Lung microvascular endothelial cell (primary cell): ENCODE measurements around the gene RSPO4. TPM values are rescaled to one million over a fixed set of nuclear protein-coding genes. Genes with fewer than 3 reads are reported as not detected.

ENCODE experiments used
- DNase-seq, 2 donors: peaks; one replicate each; pipeline versions ENCODE4 v3.0.0 to v3.0.0-alpha.2; 2010; ENCODE audit warnings: low read depth in 2 of 2
- total RNA-seq: library from RNA; depleted of rRNA; stranded (reverse); fragments of >200 nt; gene quantifications from 2 replicates; pipeline ENCODE4 v1.2.1, GENCODE V29; 2014

RSPO4 gene
- total RNA-seq, 1 donor from 2014 or later: not detected

- DNase-seq: no peak
These were observed 30.8 kb downstream of the RSPO4 start for GRCh38 chr20:971346-971745.

- DNase-seq: no peak
These were observed 32.2 kb downstream of the RSPO4 start for GRCh38 chr20:969868-970267.

GRCh38 chr20:967796-968742 is 34.0 kb downstream of the RSPO4 start:
- DNase-seq: peak; percentile 58 to 67

DNA sequence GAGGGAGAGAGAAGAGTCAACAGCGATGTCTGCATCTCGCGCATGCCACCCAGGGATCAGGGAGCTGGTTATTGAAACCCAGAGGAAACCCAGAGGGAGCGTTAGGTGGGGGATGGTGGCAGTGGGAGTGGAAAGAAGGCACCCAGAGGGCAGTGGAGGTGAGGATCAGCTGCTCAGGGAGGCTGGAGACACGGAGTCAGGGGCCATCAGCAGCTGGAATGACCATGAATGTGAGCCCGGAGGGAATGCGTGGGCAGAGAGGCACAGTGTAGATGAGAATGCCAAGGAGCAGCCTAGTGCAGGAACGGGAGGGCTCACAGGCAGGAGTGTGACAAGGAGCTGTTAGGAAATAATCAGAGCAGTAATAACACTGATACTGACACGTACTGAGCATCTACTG is 36.2 kb downstream of the RSPO4 start:
- no peak for DNase-seq

- DNase-seq: no peak
These were observed 38.3 kb downstream of the RSPO4 start for GRCh38 chr20:963795-964194.

GRCh38 chr20:962683-963082 is 39.4 kb downstream of the RSPO4 start:
- no peak for DNase-seq

- no peak for DNase-seq
These were observed 39.9 kb downstream of the RSPO4 start for GRCh38 chr20:962223-962622.

DNA sequence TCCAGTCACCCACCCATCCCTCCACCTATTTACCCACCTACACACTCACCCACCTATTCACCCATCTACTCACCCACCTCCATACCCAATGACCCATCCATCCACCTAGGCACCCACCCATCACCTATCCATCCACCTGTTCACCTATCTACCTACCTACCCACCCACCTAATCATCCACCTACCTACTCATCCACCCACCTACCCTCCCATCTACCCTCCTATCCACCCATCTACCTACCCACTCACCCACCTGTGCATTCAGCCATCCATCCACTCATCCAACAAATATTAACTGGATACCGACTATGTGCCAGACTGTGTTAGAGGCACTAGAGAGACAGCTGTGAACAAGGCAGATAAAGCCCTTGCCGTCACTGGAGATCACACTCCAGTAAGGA is 40.3 kb downstream of the RSPO4 start:
- no peak for DNase-seq

- DNase-seq: no peak
These were observed 42.0 kb downstream of the RSPO4 start for GRCh38 chr20:959996-960615.

DNA sequence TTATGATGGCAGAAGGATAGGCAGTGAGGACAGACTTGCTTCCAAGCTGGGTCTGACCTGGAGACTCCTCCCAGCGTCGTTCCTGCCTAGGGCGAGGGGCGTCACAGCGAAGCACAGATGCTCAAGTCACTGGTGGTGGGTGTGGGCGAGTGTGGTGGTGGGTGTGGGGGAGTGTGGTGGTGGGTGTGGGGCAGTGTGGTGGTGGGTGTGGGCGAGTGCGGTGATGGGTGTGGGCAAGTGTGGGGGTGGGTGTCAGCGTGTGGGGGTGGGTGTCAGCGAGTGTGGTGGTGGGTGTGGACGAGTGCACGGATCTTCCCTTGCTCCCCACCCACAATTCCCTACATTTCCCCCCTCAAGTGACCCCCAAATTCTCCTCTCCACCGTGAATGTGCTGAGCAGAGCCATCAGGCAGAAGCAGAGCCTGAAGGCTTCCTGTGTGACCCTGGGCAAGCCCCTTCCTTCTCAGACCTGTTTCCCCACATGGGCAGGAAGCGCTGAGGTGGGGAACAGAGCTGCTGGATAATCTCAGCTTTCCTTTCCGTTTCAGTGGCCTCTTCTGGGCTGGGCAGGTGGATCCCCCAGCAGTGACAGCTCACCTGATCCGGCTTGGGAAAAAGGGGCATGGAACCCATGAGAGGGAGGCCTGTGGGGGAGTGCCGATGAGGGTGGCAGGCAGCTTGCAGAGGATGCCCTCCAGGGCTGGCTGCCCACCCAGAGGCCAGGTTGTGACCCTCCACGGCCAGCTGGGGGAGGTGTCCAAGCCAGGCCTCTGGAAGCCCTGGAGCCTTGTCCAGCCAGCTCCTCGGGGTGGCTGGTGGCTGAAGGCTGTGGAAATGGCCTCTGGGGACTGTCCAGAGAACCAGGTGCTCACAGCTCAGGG is 42.9 kb downstream of the RSPO4 start:
- no peak for DNase-seq

DNA sequence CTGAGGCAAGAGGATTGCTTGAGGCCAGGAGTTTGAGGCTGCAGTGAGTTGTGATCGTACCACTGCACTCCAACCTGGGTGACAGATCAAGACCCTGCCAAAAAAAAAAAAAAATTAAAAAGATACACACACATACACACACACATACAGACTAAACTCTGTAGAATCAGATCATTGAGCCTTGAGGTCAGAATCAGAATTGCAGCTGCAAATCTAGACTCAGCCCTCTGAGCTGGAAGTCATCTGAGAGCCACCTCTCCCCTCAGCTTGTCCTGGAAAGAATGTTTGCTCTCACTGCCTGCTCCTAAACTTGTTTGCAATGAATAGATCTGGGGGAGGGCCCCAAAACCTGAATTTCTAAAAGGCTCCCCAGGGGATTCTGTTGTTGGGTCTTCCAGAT is 44.6 kb downstream of the RSPO4 start:
- DNase-seq: no peak

GRCh38 chr20:956330-956951 is 45.7 kb downstream of the RSPO4 start:
- DNase-seq: peak; percentile 66 to 78

GRCh38 chr20:955656-956055 is 46.5 kb downstream of the RSPO4 start:
- no peak for DNase-seq

- DNase-seq: no peak
These were observed 47.0 kb downstream of the RSPO4 start for GRCh38 chr20:955111-955510.

DNA sequence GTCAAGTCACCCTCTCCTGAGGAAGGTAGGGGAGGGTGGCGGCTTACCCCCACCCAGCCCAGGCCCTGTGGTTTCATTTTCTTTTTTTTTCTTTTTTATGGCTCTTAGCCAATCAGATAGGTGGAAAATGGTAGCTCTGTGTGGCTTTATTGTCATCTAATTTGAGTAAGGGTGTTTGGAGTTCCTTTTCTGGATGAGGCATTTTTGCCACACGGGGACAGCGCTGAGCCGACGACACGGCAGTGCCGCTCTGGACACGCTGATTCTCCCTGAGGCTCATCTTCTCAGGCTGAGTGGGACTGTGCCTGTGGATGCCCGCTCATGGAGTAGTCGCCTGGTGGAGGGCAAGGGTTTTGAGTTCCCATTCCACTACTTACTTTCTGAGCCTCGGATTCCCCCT is 48.4 kb downstream of the RSPO4 start:
- peak in 1 of 2 donors; percentile 18 for DNase-seq

- DNase-seq: no peak
These were observed 49.8 kb downstream of the RSPO4 start for GRCh38 chr20:952196-952795.

- DNase-seq: no peak
These were observed 50.5 kb downstream of the RSPO4 start for GRCh38 chr20:951384-952169.

DNA sequence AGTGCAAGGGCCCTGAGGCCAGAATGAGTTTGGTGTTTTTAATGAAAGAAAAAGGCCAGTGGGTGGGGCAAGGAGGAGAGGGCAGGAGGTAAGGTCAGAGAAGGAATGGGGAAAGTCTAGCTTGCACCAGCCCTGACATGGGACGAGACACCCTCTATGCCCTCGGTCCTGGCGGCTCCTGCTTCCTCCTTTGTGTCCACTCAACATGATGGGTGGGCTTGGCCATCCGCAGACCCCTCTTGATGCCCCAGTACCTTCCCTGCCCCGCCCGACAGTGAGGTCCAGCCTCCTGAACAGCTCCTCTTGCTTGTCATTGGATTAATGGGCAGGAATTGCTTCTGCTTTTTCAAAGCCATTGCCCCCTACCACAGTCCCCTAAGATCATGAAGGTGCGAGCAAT is 52.4 kb downstream of the RSPO4 start:
- DNase-seq: no peak

- DNase-seq: no peak
These were observed 55.3 kb downstream of the RSPO4 start for GRCh38 chr20:946826-947225.

- DNase-seq: no peak
These were observed 56.3 kb downstream of the RSPO4 start for GRCh38 chr20:945841-946240.
